T-helper 2 cell treated with Interferon-gamma antibody and Interleukin-4, amounts not matched to agents 100 ng/mL and 5 ng/mL, for 36 hours (primary cell): ENCODE measurements around the gene ITGBL1. TPM values are rescaled to one million over a fixed set of nuclear protein-coding genes. Genes with fewer than 3 reads are reported as not detected.
"Not testable (repeated sequence)": the region's sequence is repeated elsewhere in the genome, so short reads cannot be mapped to it uniquely, and the experiment has no call there.

Source experiments
- intact Hi-C: fragments of 100-400 bp; cut with micrococcal nuclease; formaldehyde crosslinking; loops from one replicate; pipeline ENCODE4 v1.15.1; 2023
- total RNA-seq: library from RNA; stranded (reverse); gene quantifications from 2 replicates; pipeline ENCODE4 v1.2.3, GENCODE V29; 2022

The ITGBL1 gene
- total RNA-seq, 1 donor from 2014 or later: not detected

- intact Hi-C loops: loop anchor here (10.0 kb wide), 1 partner anchor 1043 kb away; no protein-coding TSS in a partner anchor
Observed at GRCh38 chr13:101511766-101512165, 59.3 kb downstream of the ITGBL1 start.

GRCh38 chr13:101512650-101513049, 60.2 kb downstream of the ITGBL1 start:
- intact Hi-C loops: loop anchor here (10.0 kb wide), 1 partner anchor 1042 kb away; no protein-coding TSS in a partner anchor

GRCh38 chr13:101514100-101514499, 61.6 kb downstream of the ITGBL1 start:
- intact Hi-C loops: loop anchor here (1.0 to 10.0 kb wide), 3 partner anchors 243 to 1041 kb away; no protein-coding TSS in a partner anchor

DNA sequence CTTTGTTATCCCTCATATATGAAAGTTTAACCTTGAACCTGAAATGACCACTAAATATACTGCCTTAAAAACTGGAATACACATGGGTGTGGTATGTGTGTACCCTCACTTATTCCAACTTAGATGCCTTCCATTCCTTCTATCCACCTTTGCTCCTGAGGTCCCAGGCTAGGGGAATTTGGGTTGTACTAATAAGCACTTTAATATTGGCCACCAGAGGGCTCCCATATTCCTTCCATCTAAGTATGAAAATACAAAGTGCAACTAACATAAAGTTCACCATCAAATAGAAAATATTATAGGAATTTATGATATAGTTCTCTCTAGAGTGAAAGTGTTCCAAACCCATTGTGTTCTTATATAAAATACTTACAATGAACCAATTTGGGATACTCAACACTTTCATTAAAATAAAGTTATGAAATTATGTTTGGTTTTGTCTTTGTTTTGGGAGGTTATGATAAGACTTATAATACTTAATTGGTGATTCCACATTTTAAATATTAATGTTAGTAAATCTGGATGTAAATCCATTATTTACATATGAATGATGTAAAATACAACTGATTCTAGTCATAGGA, 62.3 kb downstream of the ITGBL1 start:
- intact Hi-C loops: loop anchor here (1.0 to 10.0 kb wide), 3 partner anchors 243 to 1040 kb away; no protein-coding TSS in a partner anchor

DNA sequence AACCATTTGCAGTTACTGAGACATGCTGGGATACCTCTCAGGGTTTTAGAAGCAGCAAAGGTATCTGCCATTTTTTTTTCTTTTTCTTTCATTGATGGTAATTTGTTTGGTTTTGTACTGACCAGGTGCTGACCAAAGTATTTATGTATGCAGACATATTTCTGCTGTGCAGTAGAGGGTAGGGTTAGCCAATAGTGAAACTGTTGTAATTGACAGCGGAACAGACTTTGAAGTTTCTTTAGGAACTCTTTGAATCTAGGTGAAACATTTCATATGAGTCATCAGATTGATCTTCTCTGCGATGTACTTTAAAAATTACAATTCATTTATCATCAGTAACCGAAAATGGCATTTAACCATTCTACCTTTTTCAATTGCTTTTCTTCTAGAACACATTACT, 63.0 kb downstream of the ITGBL1 start:
- intact Hi-C loops: loop anchor here (2.0 to 10.0 kb wide), 2 partner anchors 941 to 1039 kb away; no protein-coding TSS in a partner anchor

- intact Hi-C loops: loop anchor here (10.0 kb wide), 1 partner anchor 1039 kb away; no protein-coding TSS in a partner anchor
Observed at GRCh38 chr13:101516262-101516661, 63.8 kb downstream of the ITGBL1 start.

DNA sequence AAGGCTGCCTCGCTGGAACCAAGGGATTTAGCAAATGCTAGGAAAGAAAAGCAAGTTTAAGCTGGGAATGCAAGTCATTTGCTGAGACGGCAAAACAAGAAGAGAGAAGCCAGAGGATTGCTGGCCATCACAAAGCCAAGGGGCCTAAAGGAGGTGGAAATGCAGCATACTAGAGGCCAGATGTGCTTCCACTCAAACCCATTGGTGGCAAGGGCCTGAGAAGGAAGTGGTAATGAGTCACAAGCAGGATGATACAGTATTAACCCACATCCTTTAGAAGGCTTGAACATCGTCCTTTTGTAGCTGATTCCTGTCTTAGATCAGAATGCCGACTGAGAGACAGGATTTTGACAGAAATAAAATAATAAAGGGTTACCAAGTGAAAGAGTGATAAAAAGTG, 68.2 kb downstream of the ITGBL1 start:
- intact Hi-C loops: loop anchor here (1.0 kb wide), 1 partner anchor 107 kb away; no protein-coding TSS in a partner anchor

DNA sequence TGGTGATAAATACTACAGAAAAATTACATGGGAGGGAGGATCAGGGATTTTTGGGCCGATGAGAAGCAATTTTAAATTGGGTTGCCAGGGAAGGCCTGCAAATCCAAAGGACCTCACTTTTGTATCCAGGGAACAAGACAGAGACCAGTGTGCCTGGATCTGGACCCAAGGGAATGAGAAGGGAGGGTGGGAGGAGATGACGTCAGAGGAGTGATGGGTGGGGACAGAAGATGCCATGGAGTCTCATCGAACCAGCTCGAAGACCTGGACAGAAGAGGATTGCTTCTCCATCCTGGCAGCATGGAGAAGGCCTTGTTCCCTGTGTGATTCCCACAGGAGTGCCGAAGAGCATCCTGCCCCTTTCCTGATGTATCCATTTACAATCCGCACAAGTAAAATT, 68.9 kb downstream of the ITGBL1 start:
- intact Hi-C loops: no loop called here

DNA sequence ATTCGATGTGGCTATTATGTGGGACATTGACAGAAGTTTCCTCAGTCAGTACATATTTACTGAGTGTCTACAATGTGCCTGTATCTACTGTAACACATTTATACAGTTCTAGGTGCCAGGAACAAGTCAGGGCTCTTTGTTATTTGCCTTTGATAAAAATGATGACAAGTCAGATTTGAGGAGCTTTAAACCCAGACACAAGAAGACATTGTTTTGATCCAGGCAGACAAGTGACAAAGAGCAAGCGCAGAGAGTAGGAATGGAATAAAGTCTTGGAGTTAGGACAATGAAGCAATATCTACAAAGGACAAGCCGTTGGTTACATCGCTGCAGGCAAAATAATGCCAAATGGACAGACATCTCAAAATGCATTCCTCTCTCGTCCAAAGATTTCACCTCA, 70.1 kb downstream of the ITGBL1 start:
- intact Hi-C loops: no loop called here

- intact Hi-C loops: no loop called here
Observed at GRCh38 chr13:101523154-101524131, 71.0 kb downstream of the ITGBL1 start.

DNA sequence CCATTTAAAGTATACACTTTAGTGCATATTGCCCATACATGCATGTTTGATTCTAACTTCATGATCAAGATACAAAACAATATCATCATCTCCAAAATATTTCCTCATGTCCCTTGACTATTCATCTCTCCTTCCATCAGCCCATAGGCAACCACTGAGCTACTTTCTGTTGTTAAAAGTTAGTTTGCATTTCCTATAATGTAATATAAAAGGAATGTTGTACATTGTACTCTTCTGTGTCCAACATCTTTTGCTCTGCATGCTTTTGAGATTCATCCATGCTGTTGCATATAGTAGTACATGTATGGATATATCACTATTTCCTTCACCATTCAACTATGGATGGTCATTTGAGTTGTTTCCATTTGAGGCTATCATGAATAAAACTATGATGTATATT, 74.7 kb downstream of the ITGBL1 start:
- intact Hi-C loops: no loop called here

GRCh38 chr13:101529422-101529821, 76.9 kb downstream of the ITGBL1 start:
- intact Hi-C loops: no loop called here

GRCh38 chr13:101530293-101530692, 77.8 kb downstream of the ITGBL1 start:
- intact Hi-C loops: no loop called here

DNA sequence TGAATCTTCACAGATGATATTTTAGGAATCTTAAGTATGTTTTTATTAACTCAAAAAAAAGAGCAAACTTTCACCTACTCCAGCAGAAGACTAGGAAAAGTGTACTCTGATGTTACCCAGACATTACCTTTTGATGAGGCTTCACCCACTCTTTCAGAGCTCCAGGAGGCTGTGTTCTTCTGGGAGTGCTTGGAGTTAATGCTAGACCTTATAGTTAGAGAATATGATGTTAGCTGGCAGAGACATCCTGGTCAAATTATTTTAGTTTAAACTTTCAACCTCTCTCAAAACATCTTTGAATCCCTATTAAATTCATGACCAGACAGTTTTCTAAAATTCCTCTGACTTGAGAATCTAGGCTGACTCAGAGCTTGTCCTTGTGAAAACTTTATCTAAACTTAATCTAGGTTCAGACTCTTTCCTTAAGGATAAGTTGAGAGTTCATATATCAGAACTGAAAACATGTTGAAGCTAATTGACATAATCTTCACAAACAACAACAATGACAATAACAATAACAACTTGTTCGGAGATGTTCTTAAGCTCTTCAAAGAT, 82.8 kb downstream of the ITGBL1 start:
- intact Hi-C loops: no loop called here

GRCh38 chr13:101536079-101536478, 83.6 kb downstream of the ITGBL1 start:
- intact Hi-C loops: no loop called here

DNA sequence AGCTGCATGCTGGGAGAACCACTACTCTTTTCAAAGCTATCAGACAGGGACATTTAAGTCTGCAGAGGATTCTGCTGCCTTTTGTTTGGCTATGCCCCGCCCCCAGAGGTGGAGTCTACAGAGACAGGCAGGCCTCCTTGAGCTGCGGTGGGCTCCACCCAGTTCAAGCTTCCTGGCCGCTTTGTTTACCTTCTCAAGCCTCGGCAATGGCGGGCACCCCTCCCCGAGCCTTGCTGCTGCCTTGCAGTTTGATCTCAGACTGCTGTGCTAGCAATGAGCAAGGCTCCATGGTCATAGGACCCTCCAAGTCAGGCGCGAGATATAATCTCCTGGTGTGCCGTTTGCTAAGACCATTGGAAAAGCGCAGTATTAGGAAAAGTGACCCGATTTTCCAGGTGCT, 92.1 kb downstream of the ITGBL1 start:
- intact Hi-C loops: not testable (repeated sequence)

DNA sequence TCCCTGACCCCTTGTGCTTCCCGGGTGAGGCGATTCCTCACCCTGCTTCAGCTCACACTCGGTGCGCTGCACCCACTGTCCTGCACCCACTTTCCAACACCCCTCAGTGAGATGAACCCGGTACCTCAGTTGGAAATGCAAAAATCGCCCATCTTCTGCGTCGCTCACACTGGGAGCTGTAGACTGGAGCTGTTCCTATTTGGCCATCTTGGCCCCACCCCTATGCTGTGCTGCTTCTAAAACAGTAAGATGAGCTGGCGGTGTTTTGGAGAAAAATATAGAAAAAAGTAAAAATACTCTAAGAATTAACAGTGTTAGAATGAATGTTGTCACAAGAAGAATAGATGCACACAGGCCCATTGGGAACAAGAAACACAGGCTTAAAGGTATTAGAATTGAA, 92.5 kb downstream of the ITGBL1 start:
- intact Hi-C loops: no loop called here

DNA sequence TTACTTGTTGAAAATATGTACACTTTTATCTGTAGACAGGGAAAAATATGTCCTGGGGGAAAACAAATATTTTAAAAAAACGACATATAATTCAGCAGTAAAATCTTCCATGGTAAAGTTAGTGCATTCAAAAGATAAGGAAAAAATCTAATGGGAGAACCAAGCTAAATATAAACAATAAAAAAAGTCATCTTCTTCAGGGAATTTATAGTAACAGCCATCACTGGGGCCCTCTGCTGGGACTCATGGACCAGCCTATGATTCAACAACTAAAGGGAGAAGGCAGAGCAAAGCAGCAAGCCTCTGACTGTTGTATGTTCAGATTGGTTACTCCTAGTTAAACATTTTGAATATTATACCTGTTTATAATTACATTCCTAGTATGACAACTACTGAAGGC, 93.0 kb downstream of the ITGBL1 start:
- intact Hi-C loops: no loop called here

DNA sequence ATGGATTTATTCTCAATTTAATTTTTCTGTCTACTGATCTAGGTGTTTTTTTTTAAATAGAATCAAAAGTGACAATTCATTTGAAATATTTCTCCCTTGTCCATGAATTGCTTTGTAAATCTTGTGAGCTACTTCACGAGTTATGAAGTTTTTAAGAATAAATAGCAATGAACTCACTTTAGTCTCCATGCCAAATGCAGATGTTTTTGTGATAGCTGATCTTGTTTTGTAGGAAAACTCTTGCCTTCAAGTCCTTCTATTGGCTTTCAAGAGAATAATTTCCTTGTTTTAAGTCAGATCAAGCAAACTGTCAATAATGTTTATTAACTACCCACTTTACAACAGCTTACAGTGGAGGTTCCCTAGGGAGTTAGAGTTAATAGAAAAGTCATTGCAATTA, 99.8 kb downstream of the ITGBL1 start:
- intact Hi-C loops: no loop called here

- intact Hi-C loops: no loop called here
Observed at GRCh38 chr13:101552786-101553185, 100.3 kb downstream of the ITGBL1 start.

GRCh38 chr13:101554420-101555125, 102.1 kb downstream of the ITGBL1 start:
- intact Hi-C loops: no loop called here
